PC-9 (cell line): Measurements from ENCODE around the gene DLGAP4.

Source experiments
- CTCF ChIP-seq: fragments of 200-600 bp; sonication (generic); conservative IDR thresholded peaks from 2 replicates; pipeline ENCODE4 v1.6.1; 2017; ENCODE audit warnings: mixed run types, antibody characterized with exemption, mild to moderate bottlenecking, moderate library complexity
- EZH2 ChIP-seq: fragments of 200-600 bp; sonication (generic); IDR thresholded peaks from 2 replicates; pipeline ENCODE4 v1.8.0; 2017; ENCODE audit warnings: antibody characterized with exemption, low read depth

- TF ChIP-seq CTCF (no peak), EZH2 (no peak)
Measured at GRCh38 chr20:36385503-36385902, 79.4 kb downstream of the DLGAP4 start.
